Mucosa of descending colon (tissue), 3 donors: Measurements from ENCODE around the gene ALG8. TPM values are rescaled to one million over a fixed set of nuclear protein-coding genes. Genes with fewer than 3 reads are reported as not detected.
"Not testable (repeated sequence)": the region's sequence is repeated elsewhere in the genome, so short reads cannot be mapped to it uniquely, and the experiment has no call there.

Experiments used
- ATAC-seq: fragments of 200-7000 bp; cut with Tn5 transposase; one replicate; pipeline ENCODE4 v1.9.1; 2020; ENCODE audit warnings: mild to moderate bottlenecking, moderate library complexity
- DNase-seq, 3 donors: peaks; one replicate each; pipeline ENCODE4 v3.0.0-alpha.2; 2020
- H3K36me3 ChIP-seq: fragments of 200-600 bp; one replicate; pipeline ENCODE4 v1.8.0; 2021; ENCODE audit warnings: low read depth, mild to moderate bottlenecking
- H3K4me1 ChIP-seq: fragments of 200-600 bp; one replicate; pipeline ENCODE4 v1.8.0; 2021; ENCODE audit warnings: low read depth, mild to moderate bottlenecking
- H3K4me3 ChIP-seq: fragments of 200-600 bp; one replicate; pipeline ENCODE4 v1.8.0; 2021; ENCODE audit warnings: mild to moderate bottlenecking
- H3K9me3 ChIP-seq: fragments of 200-600 bp; one replicate; pipeline ENCODE4 v1.8.0; 2021; ENCODE audit warnings: mild to moderate bottlenecking
- intact Hi-C, 2 donors: fragments of 100-400 bp; cut with DNase I in 1 of 2; cut with micrococcal nuclease in 1 of 2; formaldehyde crosslinking; loops; one replicate each; pipeline versions ENCODE4 v1.11.0 to v1.11.1; 2022; cut with DNase I, micrococcal nuclease
- total RNA-seq, 3 donors: library from RNA; stranded (reverse); fragmentation: NEBNext Ultra II Directional in 2 of 3; extraction: Animal tissue kit (Norgen Biotek cat#: 25700) in 2 of 3; gene quantifications; one replicate each; pipeline versions ENCODE4 v1.2.1 to v1.2.4, GENCODE V29; 2021 to 2023
- TF ChIP-seq, protein P1 (sequence below): fragments of 200-600 bp; IDR thresholded peaks from one replicate; pipeline ENCODE4 v1.8.0; 2022; ENCODE audit warnings: antibody characterized with exemption, mild to moderate bottlenecking
- donor health status: DM: no; HTN: no; CAD: no; lungs with moderate emphysema.
- donor health status: DM: no; HTN: no; CAD: no.
- donor health status: DM: no; HTN: yes; CAD: no.

ALG8 gene
- total RNA-seq, 3 donors from 2014 or later = 24.3 to 32.7 (median 28.3) TPM

DNA sequence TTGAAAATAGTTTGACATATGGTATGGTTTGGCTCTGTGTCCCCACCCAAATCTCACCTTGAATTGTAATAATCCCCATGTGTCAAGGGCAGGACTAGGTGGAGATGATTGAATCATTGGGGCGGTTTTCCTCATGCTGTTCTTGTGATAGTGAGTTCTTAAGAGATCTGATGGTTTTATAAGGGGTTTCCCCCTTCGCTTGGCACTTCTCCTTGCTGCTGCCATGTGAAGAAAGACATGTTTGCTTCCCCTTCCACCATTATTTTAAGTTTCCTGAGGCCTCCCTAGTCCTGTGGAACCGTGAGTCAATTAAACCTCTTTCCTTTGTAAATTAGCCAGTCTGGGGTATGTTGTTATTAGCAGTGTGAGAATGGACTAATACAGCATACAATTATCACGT lies 41.3 kb upstream of the ALG8 start:
- intact Hi-C loops = no loop called here
- TF ChIP-seq, protein P1, sequence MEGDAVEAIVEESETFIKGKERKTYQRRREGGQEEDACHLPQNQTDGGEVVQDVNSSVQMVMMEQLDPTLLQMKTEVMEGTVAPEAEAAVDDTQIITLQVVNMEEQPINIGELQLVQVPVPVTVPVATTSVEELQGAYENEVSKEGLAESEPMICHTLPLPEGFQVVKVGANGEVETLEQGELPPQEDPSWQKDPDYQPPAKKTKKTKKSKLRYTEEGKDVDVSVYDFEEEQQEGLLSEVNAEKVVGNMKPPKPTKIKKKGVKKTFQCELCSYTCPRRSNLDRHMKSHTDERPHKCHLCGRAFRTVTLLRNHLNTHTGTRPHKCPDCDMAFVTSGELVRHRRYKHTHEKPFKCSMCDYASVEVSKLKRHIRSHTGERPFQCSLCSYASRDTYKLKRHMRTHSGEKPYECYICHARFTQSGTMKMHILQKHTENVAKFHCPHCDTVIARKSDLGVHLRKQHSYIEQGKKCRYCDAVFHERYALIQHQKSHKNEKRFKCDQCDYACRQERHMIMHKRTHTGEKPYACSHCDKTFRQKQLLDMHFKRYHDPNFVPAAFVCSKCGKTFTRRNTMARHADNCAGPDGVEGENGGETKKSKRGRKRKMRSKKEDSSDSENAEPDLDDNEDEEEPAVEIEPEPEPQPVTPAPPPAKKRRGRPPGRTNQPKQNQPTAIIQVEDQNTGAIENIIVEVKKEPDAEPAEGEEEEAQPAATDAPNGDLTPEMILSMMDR = no peak
- no peak for ATAC-seq

DNA sequence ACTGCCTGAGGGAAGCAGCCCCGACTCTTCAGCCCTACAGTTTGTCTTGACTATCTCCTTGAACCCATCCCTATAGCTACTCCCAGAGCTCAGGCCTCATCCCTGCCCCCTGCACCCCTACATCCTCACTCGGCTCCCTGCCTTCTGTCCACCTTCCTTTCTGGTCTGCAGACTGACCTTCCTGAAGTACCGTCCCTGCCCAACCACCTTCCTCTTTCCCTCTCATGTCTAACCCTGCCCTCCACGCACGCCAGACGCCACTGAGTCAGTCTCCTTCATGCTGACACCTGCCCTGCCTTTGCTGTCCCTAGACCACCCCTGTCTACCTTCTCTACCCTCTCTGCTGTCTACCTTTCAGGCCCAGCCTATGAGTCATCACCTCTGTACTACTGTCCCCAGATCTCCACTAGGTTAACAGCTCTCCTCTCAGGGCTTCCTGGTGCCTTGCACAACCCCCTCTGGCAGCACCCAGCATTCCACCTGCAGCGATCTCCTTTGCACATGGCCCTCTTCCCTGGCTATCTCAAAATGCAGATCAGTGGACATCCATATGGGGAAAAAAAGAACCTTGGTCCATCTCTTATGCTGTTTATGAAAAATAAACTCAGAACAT lies 40.1 kb upstream of the ALG8 start:
- ATAC-seq = peak; percentile 17
- Histone ChIP-seq H3K36me3 (no peaks in the 10 kb centered on the region), H3K9me3 (no peaks in the 10 kb centered on the region), H3K4me1 (no peaks in the 10 kb centered on the region), H3K4me3 (no peak overlapping the region)
- intact Hi-C loops = no loop called here
- TF ChIP-seq, protein P1 = no peak
- DNase-seq = no peak

More for the DNA sequence above, 41.3 kb upstream of the ALG8 start:
- no peaks in the 10 kb centered on the region for H3K9me3 ChIP-seq
- no peaks in the 10 kb centered on the region for H3K36me3 ChIP-seq
- no peak overlapping the region for H3K4me3 ChIP-seq
- no peaks in the 10 kb centered on the region for H3K4me1 ChIP-seq
- no peak for DNase-seq

DNA sequence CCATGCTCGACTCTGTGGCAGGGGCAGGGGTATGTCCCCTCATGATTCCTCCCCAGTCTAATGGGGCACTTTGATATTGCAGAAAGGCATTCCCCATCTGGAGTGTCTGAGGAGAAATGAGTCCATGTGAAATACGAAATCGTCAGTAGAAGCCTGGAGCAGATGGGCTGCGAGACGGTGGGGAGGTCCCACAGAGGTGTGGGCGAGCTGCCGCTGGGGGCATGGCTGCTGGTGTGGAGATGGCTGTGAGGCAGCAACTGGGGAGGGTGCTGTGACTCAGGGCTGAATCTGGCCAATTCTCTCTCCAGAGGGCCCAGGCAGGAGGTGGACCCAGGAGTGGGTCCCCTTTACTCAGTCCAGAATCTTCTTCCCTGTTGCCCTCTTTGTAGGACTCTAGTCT lies 37.8 kb upstream of the ALG8 start:
- intact Hi-C loops = no loop called here
- TF ChIP-seq, protein P1 = no peak
- no peaks in the 10 kb centered on the region for H3K4me1 ChIP-seq
- no peaks in the 10 kb centered on the region for H3K36me3 ChIP-seq
- DNase-seq (no peak), ATAC-seq (no peak)
- H3K4me3 ChIP-seq = no peak overlapping the region
- H3K9me3 ChIP-seq = no peaks in the 10 kb centered on the region

DNA sequence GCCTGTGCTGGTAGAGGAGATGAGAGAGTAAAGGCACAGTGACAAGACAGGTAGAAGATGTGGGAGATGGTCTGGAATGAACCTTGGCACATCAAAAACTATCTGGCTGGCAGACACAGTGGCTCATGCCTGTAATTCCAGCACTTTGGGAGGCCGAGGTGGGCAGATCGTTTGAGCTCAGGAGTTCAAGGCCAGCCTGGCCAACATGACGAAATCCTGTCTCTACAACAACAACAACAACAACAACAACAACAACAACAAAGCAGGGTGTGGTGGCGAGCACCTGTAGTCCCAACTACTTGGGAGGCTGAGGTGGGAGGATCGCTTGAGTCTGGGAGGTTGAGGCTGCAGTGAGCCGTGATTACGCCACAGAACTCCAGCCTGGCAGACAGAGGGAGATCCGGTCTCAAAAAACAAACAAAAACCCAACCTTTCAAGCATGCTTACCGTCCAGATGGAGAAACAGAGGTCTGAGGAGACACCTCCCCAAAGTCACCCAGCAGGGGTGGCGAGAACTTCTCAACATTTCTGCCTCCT lies 37.2 kb upstream of the ALG8 start:
- ATAC-seq = no peak
- H3K36me3 ChIP-seq = no peaks in the 10 kb centered on the region
- no peak overlapping the region for H3K4me3 ChIP-seq
- no peaks in the 10 kb centered on the region for H3K9me3 ChIP-seq
- no peaks in the 10 kb centered on the region for H3K4me1 ChIP-seq
- TF ChIP-seq, protein P1 = no peak
- intact Hi-C loops = no loop called here
- DNase-seq = no peak

DNA sequence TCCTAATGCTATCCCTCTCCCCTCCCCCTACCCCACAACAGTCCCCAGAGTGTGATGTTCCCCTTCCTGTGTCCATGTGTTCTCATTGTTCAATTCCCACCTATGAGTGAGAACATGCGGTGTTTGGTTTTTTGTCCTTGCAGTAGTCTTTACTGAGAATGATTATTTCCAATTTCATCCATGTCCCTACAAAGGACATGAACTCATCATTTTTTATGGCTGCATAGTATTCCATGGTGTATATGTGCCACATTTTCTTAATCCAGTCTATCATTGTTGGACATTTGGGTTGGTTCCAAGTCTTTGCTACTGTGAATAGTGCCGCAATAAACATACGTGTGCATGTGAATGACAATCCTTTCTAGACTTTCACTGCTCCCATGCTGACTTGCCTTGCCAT lies 36.4 kb upstream of the ALG8 start:
- DNase-seq, ATAC-seq, intact Hi-C loops, H3K36me3 ChIP-seq, H3K9me3 ChIP-seq, H3K4me1 ChIP-seq, H3K4me3 ChIP-seq: not testable (repeated sequence)

DNA sequence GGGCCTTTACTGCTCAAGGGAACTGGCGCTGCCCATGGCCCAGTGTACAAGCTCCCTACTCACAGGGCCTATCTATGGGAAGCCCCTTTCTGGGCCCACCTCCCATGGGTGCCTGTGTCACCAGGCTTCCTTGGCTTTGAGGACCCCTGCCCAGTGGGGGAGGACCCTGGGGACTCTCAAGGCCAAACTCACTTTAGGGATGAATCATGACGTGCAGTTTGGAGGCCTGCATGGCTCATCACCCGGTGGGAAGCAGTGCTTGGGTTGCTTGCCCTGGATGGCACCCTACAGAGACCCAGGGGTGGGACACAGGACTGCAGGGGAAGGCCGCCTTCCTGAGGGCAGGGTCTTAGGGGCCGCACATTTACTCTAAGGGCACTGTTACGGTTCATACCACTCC lies 32.5 kb upstream of the ALG8 start:
- no peak overlapping the region for H3K4me3 ChIP-seq
- TF ChIP-seq, protein P1 = no peak
- no peaks in the 10 kb centered on the region for H3K36me3 ChIP-seq
- no peaks in the 10 kb centered on the region for H3K4me1 ChIP-seq
- ATAC-seq (no peak), DNase-seq (no peak)
- intact Hi-C loops = no loop called here
- H3K9me3 ChIP-seq = no peaks in the 10 kb centered on the region
